Gastroesophageal sphincter (tissue), 3 donors: ENCODE results near the gene SMIM10.

Experiments used
- CTCF ChIP-seq, 4 experiments: fragments of 200-600 bp in 2 of 4; fragments of 450-650 bp in 2 of 4; sonication (generic) in 1 of 4; IDR thresholded peaks; one replicate each; pipeline ENCODE4 v1.5.1; 2017 to 2019; ENCODE audit warnings: antibody characterized with exemption in 4 of 4, mild to moderate bottlenecking in 2 of 4, moderate library complexity in 2 of 4
- EP300 ChIP-seq: sonication (generic); formaldehyde crosslinking; IDR thresholded peaks from one replicate; pipeline ENCODE4 v1.6.1; 2017; ENCODE audit warnings: antibody characterized with exemption, mild to moderate bottlenecking
- POLR2A ChIP-seq, 2 donors: fragments of 450-650 bp; IDR thresholded peaks; one replicate each; pipeline ENCODE4 v1.6.1; 2017; ENCODE audit warnings: antibody characterized with exemption in 2 of 2, mild to moderate bottlenecking in 2 of 2, moderate library complexity in 1 of 2

GRCh38 chrX:135009057-135009610, 18.3 kb downstream of the SMIM10 start:
- no peak for TF ChIP-seq CTCF (IDR thresholded peaks at IDR 0.05)
- TF ChIP-seq EP300 = no peak
- TF ChIP-seq POLR2A (IDR thresholded peaks at IDR 0.05) = no peak
